ENCODE data around the gene GALT. TPM values are rescaled to one million over a fixed set of nuclear protein-coding genes. Genes with fewer than 3 reads are reported as not detected.

Gene GALT
- total and polyA plus RNA-seq, 2 of the 13 experiments (the other 11 are each of a cell fraction or from before 2014, with no cell fraction given) = 40.4 to 46.3 TPM

DNA sequence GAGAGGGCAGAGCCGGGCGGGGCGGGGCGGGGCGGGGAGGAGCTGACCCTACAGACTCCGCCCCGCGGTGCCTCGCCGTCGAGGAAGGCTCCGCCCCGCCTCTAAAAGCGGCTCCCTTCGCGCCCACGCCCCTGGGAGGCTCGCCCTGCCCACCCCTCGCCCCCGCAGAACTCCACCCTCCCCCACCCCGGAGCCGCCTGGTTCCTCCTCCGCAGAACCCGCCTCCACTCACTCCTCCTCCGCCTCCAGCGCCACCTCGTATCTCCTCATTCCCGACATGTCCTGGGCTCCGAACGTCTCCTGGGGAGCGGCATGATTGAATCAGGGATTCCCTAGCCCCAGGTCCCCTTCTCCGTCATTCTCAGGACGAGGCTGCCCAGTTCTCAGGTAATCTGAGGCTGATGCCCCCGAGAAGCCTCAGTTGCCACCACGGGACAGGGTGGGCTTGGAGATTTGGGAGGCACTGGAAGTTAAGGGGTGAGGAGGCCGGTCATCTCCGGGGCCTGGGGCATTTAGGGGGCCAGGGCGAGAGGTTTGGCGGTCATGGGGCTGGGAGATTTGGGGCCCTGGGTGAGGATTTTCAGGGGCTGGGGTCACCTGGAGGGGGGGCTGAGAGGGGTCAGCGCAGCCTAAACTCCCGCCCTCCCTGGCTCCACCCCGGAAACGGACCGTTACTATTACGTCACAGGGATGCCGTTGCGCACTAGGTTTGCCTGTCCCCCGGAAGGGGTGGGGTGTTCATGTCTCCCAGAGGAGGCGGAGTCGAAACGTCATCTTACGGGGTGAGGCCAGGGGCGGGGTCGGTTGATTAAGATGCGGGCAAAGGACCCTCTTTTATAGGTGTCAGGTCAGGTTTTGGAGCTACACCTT is 19.1 kb downstream of the GALT start (continued):
- TF ChIP-seq, protein P1, sequence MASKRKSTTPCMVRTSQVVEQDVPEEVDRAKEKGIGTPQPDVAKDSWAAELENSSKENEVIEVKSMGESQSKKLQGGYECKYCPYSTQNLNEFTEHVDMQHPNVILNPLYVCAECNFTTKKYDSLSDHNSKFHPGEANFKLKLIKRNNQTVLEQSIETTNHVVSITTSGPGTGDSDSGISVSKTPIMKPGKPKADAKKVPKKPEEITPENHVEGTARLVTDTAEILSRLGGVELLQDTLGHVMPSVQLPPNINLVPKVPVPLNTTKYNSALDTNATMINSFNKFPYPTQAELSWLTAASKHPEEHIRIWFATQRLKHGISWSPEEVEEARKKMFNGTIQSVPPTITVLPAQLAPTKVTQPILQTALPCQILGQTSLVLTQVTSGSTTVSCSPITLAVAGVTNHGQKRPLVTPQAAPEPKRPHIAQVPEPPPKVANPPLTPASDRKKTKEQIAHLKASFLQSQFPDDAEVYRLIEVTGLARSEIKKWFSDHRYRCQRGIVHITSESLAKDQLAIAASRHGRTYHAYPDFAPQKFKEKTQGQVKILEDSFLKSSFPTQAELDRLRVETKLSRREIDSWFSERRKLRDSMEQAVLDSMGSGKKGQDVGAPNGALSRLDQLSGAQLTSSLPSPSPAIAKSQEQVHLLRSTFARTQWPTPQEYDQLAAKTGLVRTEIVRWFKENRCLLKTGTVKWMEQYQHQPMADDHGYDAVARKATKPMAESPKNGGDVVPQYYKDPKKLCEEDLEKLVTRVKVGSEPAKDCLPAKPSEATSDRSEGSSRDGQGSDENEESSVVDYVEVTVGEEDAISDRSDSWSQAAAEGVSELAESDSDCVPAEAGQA (IDR thresholded peaks at IDR 0.05; ENCODE audit: low read depth) = peak; percentile 82
- TF ChIP-seq, protein P1 (CRISPR knock-in tag; IDR thresholded peaks at IDR 0.05; ENCODE audit: borderline replicate concordance) = no peak
- peak; percentile 73; the same call in 1 of the 2 replicates for TF ChIP-seq CEBPB (IDR thresholded peaks at IDR 0.05; ENCODE audit: borderline replicate concordance, low read depth, low read length)
- TF ChIP-seq, protein P2, sequence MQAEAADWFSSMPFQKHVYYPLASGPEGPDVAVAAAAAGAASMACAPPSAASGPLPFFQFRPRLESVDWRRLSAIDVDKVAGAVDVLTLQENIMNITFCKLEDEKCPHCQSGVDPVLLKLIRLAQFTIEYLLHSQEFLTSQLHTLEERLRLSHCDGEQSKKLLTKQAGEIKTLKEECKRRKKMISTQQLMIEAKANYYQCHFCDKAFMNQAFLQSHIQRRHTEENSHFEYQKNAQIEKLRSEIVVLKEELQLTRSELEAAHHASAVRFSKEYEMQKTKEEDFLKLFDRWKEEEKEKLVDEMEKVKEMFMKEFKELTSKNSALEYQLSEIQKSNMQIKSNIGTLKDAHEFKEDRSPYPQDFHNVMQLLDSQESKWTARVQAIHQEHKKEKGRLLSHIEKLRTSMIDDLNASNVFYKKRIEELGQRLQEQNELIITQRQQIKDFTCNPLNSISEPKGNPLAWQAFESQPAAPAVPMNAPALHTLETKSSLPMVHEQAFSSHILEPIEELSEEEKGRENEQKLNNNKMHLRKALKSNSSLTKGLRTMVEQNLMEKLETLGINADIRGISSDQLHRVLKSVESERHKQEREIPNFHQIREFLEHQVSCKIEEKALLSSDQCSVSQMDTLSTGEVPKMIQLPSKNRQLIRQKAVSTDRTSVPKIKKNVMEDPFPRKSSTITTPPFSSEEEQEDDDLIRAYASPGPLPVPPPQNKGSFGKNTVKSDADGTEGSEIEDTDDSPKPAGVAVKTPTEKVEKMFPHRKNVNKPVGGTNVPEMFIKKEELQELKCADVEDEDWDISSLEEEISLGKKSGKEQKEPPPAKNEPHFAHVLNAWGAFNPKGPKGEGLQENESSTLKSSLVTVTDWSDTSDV (CRISPR knock-in tag; IDR thresholded peaks at IDR 0.05) = no peak
- TF ChIP-seq ZNF282 (IDR thresholded peaks at IDR 0.05; ENCODE audit: partially characterized antibody) = no peak
- no peak for TF ChIP-seq SIX4 (CRISPR knock-in tag; IDR thresholded peaks at IDR 0.05)
- TF ChIP-seq MAZ (IDR thresholded peaks at IDR 0.05; ENCODE audit: borderline replicate concordance, low read depth, low read length) = no peak
- no peak for TF ChIP-seq MAZ (CRISPR knock-in tag; IDR thresholded peaks at IDR 0.05; ENCODE audit: low read depth)
- peak; percentile 42 for TF ChIP-seq THAP11 (CRISPR knock-in tag; IDR thresholded peaks at IDR 0.05)
- TF ChIP-seq, protein P3, sequence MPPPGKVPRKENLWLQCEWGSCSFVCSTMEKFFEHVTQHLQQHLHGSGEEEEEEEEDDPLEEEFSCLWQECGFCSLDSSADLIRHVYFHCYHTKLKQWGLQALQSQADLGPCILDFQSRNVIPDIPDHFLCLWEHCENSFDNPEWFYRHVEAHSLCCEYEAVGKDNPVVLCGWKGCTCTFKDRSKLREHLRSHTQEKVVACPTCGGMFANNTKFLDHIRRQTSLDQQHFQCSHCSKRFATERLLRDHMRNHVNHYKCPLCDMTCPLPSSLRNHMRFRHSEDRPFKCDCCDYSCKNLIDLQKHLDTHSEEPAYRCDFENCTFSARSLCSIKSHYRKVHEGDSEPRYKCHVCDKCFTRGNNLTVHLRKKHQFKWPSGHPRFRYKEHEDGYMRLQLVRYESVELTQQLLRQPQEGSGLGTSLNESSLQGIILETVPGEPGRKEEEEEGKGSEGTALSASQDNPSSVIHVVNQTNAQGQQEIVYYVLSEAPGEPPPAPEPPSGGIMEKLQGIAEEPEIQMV (CRISPR knock-in tag; IDR thresholded peaks at IDR 0.05; ENCODE audit: low read depth) = no peak
- TF ChIP-seq, protein P4, sequence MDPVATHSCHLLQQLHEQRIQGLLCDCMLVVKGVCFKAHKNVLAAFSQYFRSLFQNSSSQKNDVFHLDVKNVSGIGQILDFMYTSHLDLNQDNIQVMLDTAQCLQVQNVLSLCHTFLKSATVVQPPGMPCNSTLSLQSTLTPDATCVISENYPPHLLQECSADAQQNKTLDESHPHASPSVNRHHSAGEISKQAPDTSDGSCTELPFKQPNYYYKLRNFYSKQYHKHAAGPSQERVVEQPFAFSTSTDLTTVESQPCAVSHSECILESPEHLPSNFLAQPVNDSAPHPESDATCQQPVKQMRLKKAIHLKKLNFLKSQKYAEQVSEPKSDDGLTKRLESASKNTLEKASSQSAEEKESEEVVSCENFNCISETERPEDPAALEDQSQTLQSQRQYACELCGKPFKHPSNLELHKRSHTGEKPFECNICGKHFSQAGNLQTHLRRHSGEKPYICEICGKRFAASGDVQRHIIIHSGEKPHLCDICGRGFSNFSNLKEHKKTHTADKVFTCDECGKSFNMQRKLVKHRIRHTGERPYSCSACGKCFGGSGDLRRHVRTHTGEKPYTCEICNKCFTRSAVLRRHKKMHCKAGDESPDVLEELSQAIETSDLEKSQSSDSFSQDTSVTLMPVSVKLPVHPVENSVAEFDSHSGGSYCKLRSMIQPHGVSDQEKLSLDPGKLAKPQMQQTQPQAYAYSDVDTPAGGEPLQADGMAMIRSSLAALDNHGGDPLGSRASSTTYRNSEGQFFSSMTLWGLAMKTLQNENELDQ (CRISPR knock-in tag; IDR thresholded peaks at IDR 0.05; ENCODE audit: borderline replicate concordance) = no peak
- TF ChIP-seq KLF6 (CRISPR knock-in tag; IDR thresholded peaks at IDR 0.05) = no peak
- TF ChIP-seq, protein P5, sequence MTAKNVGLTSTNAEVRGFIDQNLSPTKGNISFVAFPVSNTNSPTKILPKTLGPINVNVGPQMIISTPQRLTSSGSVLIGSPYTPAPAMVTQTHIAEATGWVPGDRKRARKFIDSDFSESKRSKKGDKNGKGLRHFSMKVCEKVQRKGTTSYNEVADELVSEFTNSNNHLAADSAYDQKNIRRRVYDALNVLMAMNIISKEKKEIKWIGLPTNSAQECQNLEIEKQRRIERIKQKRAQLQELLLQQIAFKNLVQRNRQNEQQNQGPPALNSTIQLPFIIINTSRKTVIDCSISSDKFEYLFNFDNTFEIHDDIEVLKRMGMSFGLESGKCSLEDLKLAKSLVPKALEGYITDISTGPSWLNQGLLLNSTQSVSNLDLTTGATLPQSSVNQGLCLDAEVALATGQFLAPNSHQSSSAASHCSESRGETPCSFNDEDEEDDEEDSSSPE (CRISPR knock-in tag; IDR thresholded peaks at IDR 0.05) = no peak
- 0 out of 2 replicates have a peak, but pooled peaks have one; percentile 34 for TF ChIP-seq CEBPG (CRISPR knock-in tag; IDR thresholded peaks at IDR 0.05)
- TF ChIP-seq KLF11 (CRISPR knock-in tag; IDR thresholded peaks at IDR 0.05) = no peak

All from HepG2 (cell line).